ELR (cell line): Measurements from ENCODE around the gene ZNF329.
A peak's percentile ranks its signal among the peaks of the same experiment; 100 is the strongest.
"Not testable (repeated sequence)": the region's sequence is repeated elsewhere in the genome, so short reads cannot be mapped to it uniquely, and the experiment has no call there.

ENCODE experiments used
- DNase-seq: peaks from one replicate; pipeline ENCODE4 v3.0.0-alpha.2; 2015; ENCODE audit warnings: low read depth

Gene ZNF329

GRCh38 chr19:58150328-58150921 lies at the start of gene ZNF329:
Gene ZNF329, minus strand, starts transcription at chr19:58150789. Its CDS starts 21,286 bp downstream, at chr19:58129503.
- peak; percentile 96 for DNase-seq

- DNase-seq = peak; percentile 62
Observed at GRCh38 chr19:58196901-58197616, 46.5 kb upstream of the ZNF329 start.

- no peak for DNase-seq
Observed at GRCh38 chr19:58183817-58184215, 33.2 kb upstream of the ZNF329 start.

- peak; percentile 99 for DNase-seq
Observed at GRCh38 chr19:58182989-58183816, 32.6 kb upstream of the ZNF329 start, which contains the start of gene ZNF274. Gene ZNF274, plus strand, starts transcription at chr19:58183061. Its CDS starts 905 bp downstream, at chr19:58183966.

GRCh38 chr19:58182577-58182988 lies 32.0 kb upstream of the ZNF329 start:
- no peak for DNase-seq

GRCh38 chr19:58181902-58182576 lies 31.4 kb upstream of the ZNF329 start:
- peak; percentile 64 for DNase-seq

- peak; percentile 92 for DNase-seq
Observed at GRCh38 chr19:58170860-58171259, 20.3 kb upstream of the ZNF329 start.

GRCh38 chr19:58166708-58167280 lies 16.2 kb upstream of the ZNF329 start:
- DNase-seq = peak; percentile 32

GRCh38 chr19:58166268-58166667 lies 15.7 kb upstream of the ZNF329 start:
- no peak for DNase-seq

GRCh38 chr19:58157045-58157728 lies 6.6 kb upstream of the ZNF329 start:
- DNase-seq = no peak

GRCh38 chr19:58154679-58155648 lies 4.4 kb upstream of the ZNF329 start:
- peak; percentile 99 for DNase-seq

- peak; percentile 83 for DNase-seq
Observed at GRCh38 chr19:58154287-58154678, 3.7 kb upstream of the ZNF329 start.

- no peak for DNase-seq
Observed at GRCh38 chr19:58153386-58153785, 2.8 kb upstream of the ZNF329 start.

GRCh38 chr19:58147475-58147874 lies 3.1 kb downstream of the ZNF329 start:
- not testable (repeated sequence) for DNase-seq

- no peak for DNase-seq
Observed at GRCh38 chr19:58145849-58146248, 4.7 kb downstream of the ZNF329 start.

- no peak for DNase-seq
Observed at GRCh38 chr19:58134244-58134643, 16.3 kb downstream of the ZNF329 start.

GRCh38 chr19:58129284-58129683 lies 21.3 kb downstream of the ZNF329 start:
- no peak for DNase-seq

GRCh38 chr19:58128041-58128685 lies 22.4 kb downstream of the ZNF329 start:
- peak; percentile 30 for DNase-seq

GRCh38 chr19:58123354-58123753 lies 27.2 kb downstream of the ZNF329 start:
- DNase-seq = no peak
